Prostate gland (tissue), 2 donors: ENCODE data around the gene ITPRIP.

ENCODE experiments used
- POLR2A ChIP-seq: fragments of 450-650 bp; IDR thresholded peaks from one replicate; pipeline ENCODE4 v1.6.1; 2016; ENCODE audit warnings: antibody characterized with exemption, mild to moderate bottlenecking
- TF ChIP-seq, protein P1 (sequence below), 4 experiments: fragments of 200-600 bp in 2 of 4; fragments of 450-650 bp in 2 of 4; sonication (generic) in 2 of 4; IDR thresholded peaks; 1 replicate in 3 of 4; 2 replicates in 1 of 4; pipeline ENCODE4 v1.5.1; 2016 to 2019; ENCODE audit warnings: antibody characterized with exemption in 4 of 4, mild to moderate bottlenecking in 2 of 4, moderate library complexity in 2 of 4

DNA sequence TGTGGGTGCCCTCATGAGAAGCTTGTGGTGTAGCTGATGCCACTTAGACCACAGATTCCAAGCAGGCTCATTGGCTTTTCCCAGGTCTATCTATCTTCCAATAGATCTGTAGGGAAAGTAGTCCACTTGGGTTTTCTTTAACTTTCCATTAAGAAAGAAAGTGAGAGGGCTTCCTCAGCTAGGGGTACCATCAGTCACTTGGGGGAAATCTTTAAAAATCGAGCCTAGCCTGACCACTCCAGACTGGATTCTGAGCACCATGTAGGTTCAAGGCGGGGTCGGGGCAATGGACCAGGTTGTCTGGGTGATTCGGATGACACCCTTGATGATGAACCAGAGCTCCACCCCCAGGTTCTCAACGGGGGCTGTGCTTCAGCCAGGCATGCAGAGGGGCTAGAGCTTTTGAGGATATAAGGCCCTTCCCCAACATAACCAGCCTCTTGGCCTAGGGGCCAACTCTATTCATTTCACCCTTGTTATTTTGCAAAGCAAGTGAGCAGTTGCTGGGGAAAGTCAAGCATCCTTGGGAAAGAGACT is 27.0 kb downstream of the ITPRIP start:
- TF ChIP-seq, protein P1, sequence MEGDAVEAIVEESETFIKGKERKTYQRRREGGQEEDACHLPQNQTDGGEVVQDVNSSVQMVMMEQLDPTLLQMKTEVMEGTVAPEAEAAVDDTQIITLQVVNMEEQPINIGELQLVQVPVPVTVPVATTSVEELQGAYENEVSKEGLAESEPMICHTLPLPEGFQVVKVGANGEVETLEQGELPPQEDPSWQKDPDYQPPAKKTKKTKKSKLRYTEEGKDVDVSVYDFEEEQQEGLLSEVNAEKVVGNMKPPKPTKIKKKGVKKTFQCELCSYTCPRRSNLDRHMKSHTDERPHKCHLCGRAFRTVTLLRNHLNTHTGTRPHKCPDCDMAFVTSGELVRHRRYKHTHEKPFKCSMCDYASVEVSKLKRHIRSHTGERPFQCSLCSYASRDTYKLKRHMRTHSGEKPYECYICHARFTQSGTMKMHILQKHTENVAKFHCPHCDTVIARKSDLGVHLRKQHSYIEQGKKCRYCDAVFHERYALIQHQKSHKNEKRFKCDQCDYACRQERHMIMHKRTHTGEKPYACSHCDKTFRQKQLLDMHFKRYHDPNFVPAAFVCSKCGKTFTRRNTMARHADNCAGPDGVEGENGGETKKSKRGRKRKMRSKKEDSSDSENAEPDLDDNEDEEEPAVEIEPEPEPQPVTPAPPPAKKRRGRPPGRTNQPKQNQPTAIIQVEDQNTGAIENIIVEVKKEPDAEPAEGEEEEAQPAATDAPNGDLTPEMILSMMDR (IDR thresholded peaks at IDR 0.05) = no peak
- no peak for TF ChIP-seq POLR2A
